Gastrocnemius medialis (tissue), 4 donors: ENCODE data around the gene JAM3. TPM values are rescaled to one million over a fixed set of nuclear protein-coding genes. Genes with fewer than 3 reads are reported as not detected.
"Not testable (repeated sequence)": the region's sequence is repeated elsewhere in the genome, so short reads cannot be mapped to it uniquely, and the experiment has no call there.

Experiments used
- ATAC-seq, 2 donors: fragments of 150-250 bp; one replicate each; pipeline ENCODE4 v1.9.1; 2016
- DNase-seq, 2 donors: peaks; one replicate each; pipeline ENCODE4 v3.0.0-alpha.2; 2019
- H3K27ac ChIP-seq, 4 donors: fragments of 200-600 bp; sonication (generic); 1 replicate in 1 of 4; 2 replicates in 3 of 4; pipeline ENCODE4 v1.5.1; 2016 to 2018; ENCODE audit warnings: mild to moderate bottlenecking in 2 of 4, moderate library complexity in 1 of 4
- H3K27me3 ChIP-seq, 3 donors: fragments of 200-600 bp; sonication (generic) in 2 of 3; 1 replicate in 1 of 3; 2 replicates in 2 of 3; pipeline versions ENCODE4 v1.5.1 to v1.6.0; 2016 to 2019; ENCODE audit warnings: mild to moderate bottlenecking in 1 of 3, moderate library complexity in 1 of 3
- H3K36me3 ChIP-seq, 2 donors: fragments of 200-600 bp; sonication (generic) in 1 of 2; one replicate each; pipeline ENCODE4 v1.5.1; 2017 to 2018
- H3K4me1 ChIP-seq, 2 donors: fragments of 200-600 bp; sonication (generic) in 1 of 2; one replicate each; pipeline ENCODE4 v1.5.1; 2016 to 2017; ENCODE audit warnings: mild to moderate bottlenecking in 2 of 2
- H3K4me3 ChIP-seq, 4 donors: fragments of 200-600 bp; sonication (generic) in 3 of 4; 1 replicate in 1 of 4; 2 replicates in 3 of 4; pipeline ENCODE4 v1.5.1; 2016 to 2019; ENCODE audit warnings: mild to moderate bottlenecking in 2 of 4
- H3K9me3 ChIP-seq, 3 donors: fragments of 200-600 bp; sonication (generic) in 2 of 3; 1 replicate in 1 of 3; 2 replicates in 2 of 3; pipeline ENCODE4 v1.5.1; 2016 to 2019
- POLR2A ChIP-seq, 2 donors: fragments of 450-650 bp; IDR thresholded peaks; one replicate each; pipeline ENCODE4 v1.6.1; 2017; ENCODE audit warnings: antibody characterized with exemption in 2 of 2, mild to moderate bottlenecking in 2 of 2, moderate library complexity in 2 of 2
- in situ Hi-C, 4 donors: fragments of 200-750 bp; cut with MboI; loops; one replicate each; pipeline versions ENCODE4 v1.15.0 to v1.8.0; 2017; ENCODE audit warnings: low sequenced_read_pairs in 4 of 4
- intact Hi-C: fragments of 100-400 bp; cut with DNase I; formaldehyde crosslinking; loops from one replicate; pipeline ENCODE4 v1.15.1; 2023; ENCODE audit warnings: low total_unique reads
- total RNA-seq, 4 donors: library from RNA; depleted of rRNA; stranded (reverse); fragments of >200 nt; gene quantifications; one replicate each; pipeline versions ENCODE4 v1.1.0 to v1.2.3, GENCODE V29; 2016
- TF ChIP-seq, protein P1 (sequence below), 5 experiments: fragments of 450-650 bp in 3 of 5; fragments of 200-600 bp in 2 of 5; sonication (generic) in 2 of 5; IDR thresholded peaks in 4 of 5; conservative IDR thresholded peaks in 1 of 5; 1 replicate in 4 of 5; 2 replicates in 1 of 5; pipeline ENCODE4 v1.5.1; 2016 to 2019; ENCODE audit warnings: antibody characterized with exemption in 5 of 5, mild to moderate bottlenecking in 3 of 5, moderate library complexity in 3 of 5

The JAM3 gene
- total RNA-seq, 4 donors from 2014 or later, result 3.5 to 9.7 (median 6.2) TPM

DNA sequence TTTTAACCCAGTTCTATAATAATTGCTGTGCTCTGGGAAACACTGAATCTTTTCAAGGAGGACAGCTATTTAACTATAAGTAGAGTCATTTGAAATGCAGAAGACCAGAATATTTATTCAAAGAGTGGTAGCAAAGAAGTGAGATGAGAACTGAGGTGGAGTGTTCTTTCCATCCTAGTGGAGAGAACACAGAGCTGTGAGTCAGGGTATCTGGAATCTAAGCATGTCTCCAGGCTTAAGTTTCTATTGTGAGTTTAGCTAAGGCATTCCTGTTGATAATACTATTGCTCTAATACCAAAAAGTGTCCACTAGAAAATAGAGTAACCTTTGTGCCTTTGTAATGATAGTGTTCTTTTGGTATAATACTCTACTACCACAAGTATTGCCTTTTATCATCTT lies 32.4 kb downstream of the JAM3 start:
- Histone ChIP-seq H3K4me3 (no peak overlapping the region), H3K9me3 (no peaks in the 10 kb centered on the region), H3K36me3 (no peaks in the 10 kb centered on the region), H3K27me3 (no peaks in the 10 kb centered on the region), H3K27ac (no peak overlapping the region), H3K4me1 (no peaks in the 10 kb centered on the region)
- in situ Hi-C loops (no loop called here), intact Hi-C loops (no loop called here)
- no peak for ATAC-seq
- no peak for TF ChIP-seq POLR2A (IDR thresholded peaks at IDR 0.05)
- TF ChIP-seq, protein P1, sequence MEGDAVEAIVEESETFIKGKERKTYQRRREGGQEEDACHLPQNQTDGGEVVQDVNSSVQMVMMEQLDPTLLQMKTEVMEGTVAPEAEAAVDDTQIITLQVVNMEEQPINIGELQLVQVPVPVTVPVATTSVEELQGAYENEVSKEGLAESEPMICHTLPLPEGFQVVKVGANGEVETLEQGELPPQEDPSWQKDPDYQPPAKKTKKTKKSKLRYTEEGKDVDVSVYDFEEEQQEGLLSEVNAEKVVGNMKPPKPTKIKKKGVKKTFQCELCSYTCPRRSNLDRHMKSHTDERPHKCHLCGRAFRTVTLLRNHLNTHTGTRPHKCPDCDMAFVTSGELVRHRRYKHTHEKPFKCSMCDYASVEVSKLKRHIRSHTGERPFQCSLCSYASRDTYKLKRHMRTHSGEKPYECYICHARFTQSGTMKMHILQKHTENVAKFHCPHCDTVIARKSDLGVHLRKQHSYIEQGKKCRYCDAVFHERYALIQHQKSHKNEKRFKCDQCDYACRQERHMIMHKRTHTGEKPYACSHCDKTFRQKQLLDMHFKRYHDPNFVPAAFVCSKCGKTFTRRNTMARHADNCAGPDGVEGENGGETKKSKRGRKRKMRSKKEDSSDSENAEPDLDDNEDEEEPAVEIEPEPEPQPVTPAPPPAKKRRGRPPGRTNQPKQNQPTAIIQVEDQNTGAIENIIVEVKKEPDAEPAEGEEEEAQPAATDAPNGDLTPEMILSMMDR (IDR thresholded peaks at IDR 0.05 in 4 of 5, conservative IDR thresholded peaks at IDR 0.05 in 1 of 5), result no peak
- DNase-seq, result no peak

GRCh38 chr11:134110252-134110815 lies 41.5 kb downstream of the JAM3 start:
- Histone ChIP-seq H3K27ac (no peak overlapping the region), H3K4me3 (no peak overlapping the region), H3K36me3 (no peaks in the 10 kb centered on the region), H3K9me3 (no peaks in the 10 kb centered on the region), H3K4me1 (no peaks in the 10 kb centered on the region), H3K27me3 (no peaks in the 10 kb centered on the region)
- ATAC-seq (no peak), DNase-seq (no peak)
- in situ Hi-C loops (no loop called here), intact Hi-C loops (no loop called here)
- TF ChIP-seq POLR2A (IDR thresholded peaks at IDR 0.05), result no peak
- TF ChIP-seq, protein P1 (IDR thresholded peaks at IDR 0.05 in 4 of 5, conservative IDR thresholded peaks at IDR 0.05 in 1 of 5), result no peak

DNA sequence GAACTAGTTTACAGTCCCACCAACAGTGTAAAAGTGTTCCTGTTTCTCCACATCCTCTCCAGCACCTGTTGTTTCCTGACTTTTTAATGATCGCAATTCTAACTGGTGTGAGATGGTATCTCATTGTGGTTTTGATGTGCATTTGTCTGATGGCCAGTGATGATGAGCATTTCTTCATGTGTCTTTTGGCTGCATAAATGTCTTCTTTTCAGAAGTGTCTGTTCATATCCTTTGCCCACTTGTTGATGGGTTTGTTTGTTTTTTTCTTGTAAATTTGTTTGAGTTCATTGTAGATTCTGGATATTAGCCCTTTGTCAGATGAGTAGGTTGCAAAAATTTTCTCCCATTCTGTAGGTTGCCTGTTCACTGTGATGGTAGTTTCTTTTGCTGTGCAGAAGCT lies 44.9 kb downstream of the JAM3 start:
- DNase-seq, H3K27me3 ChIP-seq, H3K4me1 ChIP-seq, H3K27ac ChIP-seq, H3K4me3 ChIP-seq, ATAC-seq, intact Hi-C loops, H3K36me3 ChIP-seq, H3K9me3 ChIP-seq, in situ Hi-C loops: not testable (repeated sequence)

GRCh38 chr11:134116210-134116609 lies 47.3 kb downstream of the JAM3 start:
- no peak overlapping the region for H3K27ac ChIP-seq
- H3K36me3 ChIP-seq, result no peaks in the 10 kb centered on the region
- H3K4me1 ChIP-seq, result peaks cover 15 to 19% of the 10 kb centered on the region in 2 donors
- intact Hi-C loops (loop anchor here (5.0 kb wide), 1 partner anchor 106 kb away; the partner anchor contains the start of genes NCAPD3 and VPS26B), in situ Hi-C loops (no loop called here)
- ATAC-seq (no peak), DNase-seq (no peak)
- no peak overlapping the region for H3K4me3 ChIP-seq
- no peaks in the 10 kb centered on the region for H3K27me3 ChIP-seq
- H3K9me3 ChIP-seq, result no peaks in the 10 kb centered on the region
- TF ChIP-seq, protein P1 (IDR thresholded peaks at IDR 0.05 in 4 of 5, conservative IDR thresholded peaks at IDR 0.05 in 1 of 5), result no peak
- no peak for TF ChIP-seq POLR2A (IDR thresholded peaks at IDR 0.05)

- in situ Hi-C loops (no loop called here), intact Hi-C loops (loop anchor here (5.0 kb wide), 1 partner anchor 104 kb away; the partner anchor contains the start of genes NCAPD3 and VPS26B)
Measured at GRCh38 chr11:134118006-134118405, 49.1 kb downstream of the JAM3 start.

More at GRCh38 chr11:134118006-134118405, 49.1 kb downstream of the JAM3 start:
- Histone ChIP-seq H3K27ac (no peak overlapping the region), H3K27me3 (no peaks in the 10 kb centered on the region), H3K4me1 (peaks cover 24 to 31% of the 10 kb centered on the region in 2 donors), H3K4me3 (no peak overlapping the region), H3K36me3 (no peaks in the 10 kb centered on the region), H3K9me3 (no peaks in the 10 kb centered on the region)
- ATAC-seq (no peak), DNase-seq (no peak)
- TF ChIP-seq POLR2A (IDR thresholded peaks at IDR 0.05), result no peak
